SU-DHL-6 (cell line): Measurements from ENCODE around the gene TSHZ3.

Source experiments
- H2AFZ ChIP-seq: fragments of 200-600 bp; sonication (generic); 2 replicates; pipeline ENCODE4 v1.6.1; 2014; ENCODE audit warnings: low read depth, mild to moderate bottlenecking, moderate library complexity, mixed read lengths, antibody characterized with exemption, low read length; ENCODE audit not compliant: severe bottlenecking
- H3F3A ChIP-seq: fragments of 200-600 bp; shearing (Covaris generic); 2 replicates; pipeline ENCODE4 v1.6.0; 2016; ENCODE audit warnings: antibody characterized with exemption, mild to moderate bottlenecking; ENCODE audit not compliant: insufficient read depth
- H3K27ac ChIP-seq: fragments of 200-600 bp; sonication (generic); 2 replicates; pipeline ENCODE4 v1.5.1; 2016; ENCODE audit warnings: low read depth, mild to moderate bottlenecking, low read length, moderate library complexity, mixed read lengths
- H3K27me3 ChIP-seq: fragments of 200-600 bp; sonication (generic), shearing (Covaris generic); 2 replicates; pipeline ENCODE4 v1.6.0; 2014; ENCODE audit warnings: mild to moderate bottlenecking, low read length
- H3K36me3 ChIP-seq: fragments of 200-600 bp; sonication (generic); 2 replicates; pipeline ENCODE4 v1.6.1; 2014; ENCODE audit warnings: mild to moderate bottlenecking, low read length, mixed read lengths
- H3K4me2 ChIP-seq: fragments of 300-600, 200-600 bp; shearing (Covaris generic), sonication (generic); 2 replicates; pipeline ENCODE4 v1.6.0; 2014; ENCODE audit warnings: low read length, low read depth, mild to moderate bottlenecking; ENCODE audit not compliant: poor library complexity, severe bottlenecking
- H3K4me3 ChIP-seq: fragments of 200-600 bp; sonication (generic); 2 replicates; pipeline ENCODE4 v1.5.1; 2014; ENCODE audit warnings: antibody characterized with exemption, low read length, mild to moderate bottlenecking, mixed read lengths; ENCODE audit not compliant: insufficient read depth, poor library complexity, severe bottlenecking
- H3K79me2 ChIP-seq: fragments of 200-600 bp; sonication (generic); 2 replicates; pipeline ENCODE4 v1.6.1; 2014; ENCODE audit warnings: mild to moderate bottlenecking, low read length, moderate library complexity; ENCODE audit not compliant: insufficient read depth
- H3K9ac ChIP-seq: fragments of 200-600 bp; sonication (generic); 2 replicates; pipeline ENCODE4 v1.7.0; 2014; ENCODE audit warnings: mild to moderate bottlenecking, low read length
- H3K9me2 ChIP-seq: fragments of 200-600 bp; sonication (generic); replicated peaks from 2 replicates; pipeline ENCODE4 v1.6.1; 2014; ENCODE audit warnings: low read length; ENCODE audit not compliant: insufficient read depth
- H3K9me3 ChIP-seq: fragments of 200-600 bp; sonication (generic); 2 replicates; pipeline ENCODE4 v1.6.1; 2014; ENCODE audit warnings: low read length, mixed read lengths; ENCODE audit not compliant: insufficient read depth
- H4K20me1 ChIP-seq: fragments of 200-600 bp; sonication (generic); 2 replicates; pipeline ENCODE4 v1.6.1; 2014; ENCODE audit warnings: low read depth, mild to moderate bottlenecking, antibody characterized with exemption, low read length, moderate library complexity, mixed read lengths
- EZH2phosphoT487 ChIP-seq: fragments of 200-600 bp; sonication (generic), shearing (Covaris generic); conservative IDR thresholded peaks from 2 replicates; pipeline ENCODE4 v1.6.1; 2018; ENCODE audit warnings: mild to moderate bottlenecking, antibody characterized with exemption, low read length, moderate library complexity, mixed read lengths
- TF ChIP-seq, protein P1 (sequence below): fragments of 200-600 bp; sonication (generic); IDR thresholded peaks from one replicate; pipeline ENCODE4 v1.5.1; 2017; ENCODE audit warnings: antibody characterized with exemption, mild to moderate bottlenecking, low read length, moderate library complexity; ENCODE audit not compliant: insufficient read depth, poor library complexity, severe bottlenecking

Gene TSHZ3

DNA sequence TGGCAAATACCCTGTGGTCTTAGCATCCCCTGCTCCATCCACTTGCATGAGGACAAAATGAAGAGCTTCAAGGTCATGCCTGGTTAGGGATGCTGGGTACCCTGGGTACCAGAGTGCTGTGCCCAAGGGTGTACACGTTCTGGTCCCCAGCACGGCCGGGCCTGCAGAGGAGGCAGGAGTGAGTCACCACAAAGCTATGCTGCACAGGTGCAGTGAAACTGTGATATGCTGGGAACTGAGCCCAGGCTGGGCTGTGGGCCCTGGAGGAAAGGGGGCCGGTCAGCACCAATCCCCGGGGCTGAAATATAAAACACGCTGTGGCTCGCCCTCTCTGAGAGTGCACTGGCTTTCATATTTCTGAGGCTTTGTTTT is 95.1 kb downstream of the TSHZ3 start:
- no peaks in the 10 kb centered on the region for H3K79me2 ChIP-seq
- H3K9ac ChIP-seq: no peak overlapping the region
- H3K9me2 ChIP-seq: no peaks in the 10 kb centered on the region
- H3K9me3 ChIP-seq: no peaks in the 10 kb centered on the region
- H3K4me2 ChIP-seq: no peak overlapping the region
- no peaks in the 10 kb centered on the region for H3K36me3 ChIP-seq
- TF ChIP-seq, protein P1, sequence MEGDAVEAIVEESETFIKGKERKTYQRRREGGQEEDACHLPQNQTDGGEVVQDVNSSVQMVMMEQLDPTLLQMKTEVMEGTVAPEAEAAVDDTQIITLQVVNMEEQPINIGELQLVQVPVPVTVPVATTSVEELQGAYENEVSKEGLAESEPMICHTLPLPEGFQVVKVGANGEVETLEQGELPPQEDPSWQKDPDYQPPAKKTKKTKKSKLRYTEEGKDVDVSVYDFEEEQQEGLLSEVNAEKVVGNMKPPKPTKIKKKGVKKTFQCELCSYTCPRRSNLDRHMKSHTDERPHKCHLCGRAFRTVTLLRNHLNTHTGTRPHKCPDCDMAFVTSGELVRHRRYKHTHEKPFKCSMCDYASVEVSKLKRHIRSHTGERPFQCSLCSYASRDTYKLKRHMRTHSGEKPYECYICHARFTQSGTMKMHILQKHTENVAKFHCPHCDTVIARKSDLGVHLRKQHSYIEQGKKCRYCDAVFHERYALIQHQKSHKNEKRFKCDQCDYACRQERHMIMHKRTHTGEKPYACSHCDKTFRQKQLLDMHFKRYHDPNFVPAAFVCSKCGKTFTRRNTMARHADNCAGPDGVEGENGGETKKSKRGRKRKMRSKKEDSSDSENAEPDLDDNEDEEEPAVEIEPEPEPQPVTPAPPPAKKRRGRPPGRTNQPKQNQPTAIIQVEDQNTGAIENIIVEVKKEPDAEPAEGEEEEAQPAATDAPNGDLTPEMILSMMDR: no peak
- no peak for TF ChIP-seq EZH2phosphoT487
- no peak overlapping the region for H3K27ac ChIP-seq
- no peaks in the 10 kb centered on the region for H4K20me1 ChIP-seq
- no peaks in the 10 kb centered on the region for H3K27me3 ChIP-seq
- no peak overlapping the region for H2AFZ ChIP-seq
- H3F3A ChIP-seq: no peaks in the 10 kb centered on the region
- H3K4me3 ChIP-seq: no peak overlapping the region

DNA sequence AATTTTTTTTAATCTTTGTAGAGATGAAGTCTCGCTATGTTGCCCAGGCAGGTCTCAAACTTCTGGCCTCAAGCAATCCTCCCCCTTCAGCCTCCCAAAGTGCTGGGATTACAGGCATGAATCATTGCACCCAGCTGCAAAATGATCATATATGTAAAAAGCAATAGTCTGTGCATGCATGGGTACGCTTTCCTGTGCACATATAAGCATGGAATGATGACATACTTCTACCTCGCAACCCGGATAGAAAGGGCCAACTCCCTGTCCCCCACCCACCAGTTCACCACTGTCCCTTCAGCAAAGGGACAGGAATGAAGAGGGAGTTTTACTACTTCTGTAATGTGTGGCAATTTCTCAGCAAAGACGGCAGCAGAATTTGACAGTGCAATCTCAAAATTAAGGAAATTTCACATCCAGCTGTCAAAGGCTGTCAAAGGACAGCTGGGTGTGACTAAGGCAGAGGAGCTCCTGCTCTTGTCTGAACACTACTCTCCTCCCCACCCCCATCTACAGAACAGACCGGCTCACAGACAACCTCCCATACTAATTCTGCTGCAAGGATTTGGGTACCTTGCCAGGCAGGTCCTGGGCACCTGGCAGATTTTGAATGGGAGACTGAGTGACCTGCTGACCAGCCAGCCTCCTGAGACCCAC is 95.6 kb downstream of the TSHZ3 start:
- Histone ChIP-seq H3F3A (no peaks in the 10 kb centered on the region), H3K9ac (no peak overlapping the region), H3K27me3 (no peaks in the 10 kb centered on the region), H2AFZ (no peak overlapping the region), H4K20me1 (no peaks in the 10 kb centered on the region), H3K4me2 (no peak overlapping the region), H3K36me3 (no peaks in the 10 kb centered on the region), H3K4me3 (no peak overlapping the region), H3K9me3 (no peaks in the 10 kb centered on the region), H3K27ac (no peak overlapping the region), H3K79me2 (no peaks in the 10 kb centered on the region), H3K9me2 (no peaks in the 10 kb centered on the region)
- TF ChIP-seq, protein P1: no peak
- TF ChIP-seq EZH2phosphoT487: no peak

DNA sequence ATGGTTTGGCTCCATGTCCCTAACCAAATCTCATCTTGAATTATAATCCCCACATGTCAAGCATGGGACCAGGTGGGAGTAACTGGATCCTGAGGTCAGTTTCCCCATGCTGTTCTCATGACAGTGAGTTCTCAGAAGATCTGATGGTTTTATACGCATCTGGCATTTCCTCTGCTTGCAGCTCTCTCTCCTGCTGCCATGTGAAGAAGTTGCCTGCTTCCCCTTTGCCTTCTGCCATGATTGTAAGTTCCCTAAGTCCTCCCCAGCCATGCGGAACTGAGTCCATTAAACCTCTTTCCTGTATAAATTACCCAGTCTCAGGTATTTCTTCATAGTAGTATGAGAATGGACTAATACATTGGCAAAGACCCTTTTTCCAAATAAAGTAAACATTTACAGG is 96.8 kb downstream of the TSHZ3 start:
- Histone ChIP-seq H3K9me2 (no peaks in the 10 kb centered on the region), H3K27me3 (no peaks in the 10 kb centered on the region), H4K20me1 (no peaks in the 10 kb centered on the region), H3K4me3 (no peak overlapping the region), H3K27ac (no peak overlapping the region), H3F3A (no peaks in the 10 kb centered on the region), H3K79me2 (no peaks in the 10 kb centered on the region), H3K36me3 (no peaks in the 10 kb centered on the region), H3K9ac (no peak overlapping the region), H3K4me2 (no peak overlapping the region), H2AFZ (no peak overlapping the region), H3K9me3 (no peaks in the 10 kb centered on the region)
- TF ChIP-seq EZH2phosphoT487: no peak
- TF ChIP-seq, protein P1: no peak

DNA sequence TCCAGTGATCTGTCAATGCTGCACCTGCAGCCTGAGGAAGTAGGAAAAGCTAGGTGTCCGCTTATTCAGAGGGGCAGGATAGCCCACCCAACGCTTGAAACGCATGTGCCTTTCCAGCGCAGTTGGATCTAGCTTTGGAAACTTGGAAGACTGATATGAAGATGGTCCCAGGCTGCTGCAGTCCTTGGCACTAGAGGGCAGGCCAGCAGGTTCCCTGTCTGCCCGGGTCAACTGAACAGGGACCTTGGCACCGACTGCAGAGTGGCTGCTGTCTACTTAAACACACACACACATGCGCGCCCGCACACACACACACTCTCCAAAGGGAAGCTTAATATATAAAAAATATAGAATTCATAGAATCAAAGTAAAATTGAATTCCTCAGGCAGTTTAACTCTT is 100.0 kb downstream of the TSHZ3 start:
- Histone ChIP-seq H3K4me3 (no peak overlapping the region), H3F3A (no peaks in the 10 kb centered on the region), H3K9me2 (no peaks in the 10 kb centered on the region), H4K20me1 (no peaks in the 10 kb centered on the region), H3K36me3 (no peaks in the 10 kb centered on the region), H3K9me3 (no peaks in the 10 kb centered on the region), H3K27me3 (no peaks in the 10 kb centered on the region), H3K27ac (no peak overlapping the region), H3K79me2 (no peaks in the 10 kb centered on the region), H2AFZ (no peak overlapping the region), H3K9ac (no peak overlapping the region), H3K4me2 (no peak overlapping the region)
- TF ChIP-seq, protein P1: no peak
- TF ChIP-seq EZH2phosphoT487: no peak
